ENCODE data around the gene TMEM59L.

DNA sequence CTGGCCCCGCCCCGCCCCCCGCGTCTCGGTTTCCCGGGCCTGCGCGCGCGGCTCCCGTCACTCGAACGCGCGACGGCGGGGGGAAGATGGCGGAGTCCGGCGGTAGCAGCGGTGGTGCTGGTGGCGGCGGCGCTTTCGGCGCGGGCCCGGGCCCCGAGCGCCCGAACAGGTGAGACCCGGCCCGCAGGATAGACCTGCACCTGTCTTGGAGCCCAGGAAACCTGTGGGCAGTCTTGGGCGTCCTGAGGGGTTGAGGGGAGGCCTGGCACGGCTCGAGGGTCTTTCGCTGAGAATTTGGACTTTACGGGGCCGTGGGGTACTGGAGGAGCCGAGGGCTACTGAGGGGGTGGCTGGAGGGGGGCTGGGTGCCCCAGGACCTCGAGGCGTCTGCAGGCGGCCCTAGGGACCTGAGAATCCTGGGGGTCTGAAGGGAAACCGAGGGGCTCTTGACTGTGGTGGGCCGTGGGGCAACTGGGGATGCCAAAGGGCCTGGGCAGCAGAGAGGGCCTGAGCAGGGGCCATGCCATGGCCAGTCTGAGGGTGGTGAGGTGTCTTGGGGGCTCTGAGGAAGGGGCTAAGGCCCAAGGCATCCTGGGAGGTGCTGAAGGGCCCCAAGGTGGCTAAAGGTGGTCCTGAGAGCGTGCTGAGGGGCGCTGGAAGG, 24.4 kb downstream of the TMEM59L start, which contains the start of gene KLHL26:
- TF ChIP-seq, protein P1, sequence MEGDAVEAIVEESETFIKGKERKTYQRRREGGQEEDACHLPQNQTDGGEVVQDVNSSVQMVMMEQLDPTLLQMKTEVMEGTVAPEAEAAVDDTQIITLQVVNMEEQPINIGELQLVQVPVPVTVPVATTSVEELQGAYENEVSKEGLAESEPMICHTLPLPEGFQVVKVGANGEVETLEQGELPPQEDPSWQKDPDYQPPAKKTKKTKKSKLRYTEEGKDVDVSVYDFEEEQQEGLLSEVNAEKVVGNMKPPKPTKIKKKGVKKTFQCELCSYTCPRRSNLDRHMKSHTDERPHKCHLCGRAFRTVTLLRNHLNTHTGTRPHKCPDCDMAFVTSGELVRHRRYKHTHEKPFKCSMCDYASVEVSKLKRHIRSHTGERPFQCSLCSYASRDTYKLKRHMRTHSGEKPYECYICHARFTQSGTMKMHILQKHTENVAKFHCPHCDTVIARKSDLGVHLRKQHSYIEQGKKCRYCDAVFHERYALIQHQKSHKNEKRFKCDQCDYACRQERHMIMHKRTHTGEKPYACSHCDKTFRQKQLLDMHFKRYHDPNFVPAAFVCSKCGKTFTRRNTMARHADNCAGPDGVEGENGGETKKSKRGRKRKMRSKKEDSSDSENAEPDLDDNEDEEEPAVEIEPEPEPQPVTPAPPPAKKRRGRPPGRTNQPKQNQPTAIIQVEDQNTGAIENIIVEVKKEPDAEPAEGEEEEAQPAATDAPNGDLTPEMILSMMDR (IDR thresholded peaks at IDR 0.05), result no peak
- TF ChIP-seq POLR2A (IDR thresholded peaks at IDR 0.05), result no peak
